Measurements from ENCODE around the gene ATP8A1. TPM values are rescaled to one million over a fixed set of nuclear protein-coding genes. Genes with fewer than 3 reads are reported as not detected.

The ATP8A1 gene
- polyA plus RNA-seq, 1 experiment = 0.20 TPM

DNA sequence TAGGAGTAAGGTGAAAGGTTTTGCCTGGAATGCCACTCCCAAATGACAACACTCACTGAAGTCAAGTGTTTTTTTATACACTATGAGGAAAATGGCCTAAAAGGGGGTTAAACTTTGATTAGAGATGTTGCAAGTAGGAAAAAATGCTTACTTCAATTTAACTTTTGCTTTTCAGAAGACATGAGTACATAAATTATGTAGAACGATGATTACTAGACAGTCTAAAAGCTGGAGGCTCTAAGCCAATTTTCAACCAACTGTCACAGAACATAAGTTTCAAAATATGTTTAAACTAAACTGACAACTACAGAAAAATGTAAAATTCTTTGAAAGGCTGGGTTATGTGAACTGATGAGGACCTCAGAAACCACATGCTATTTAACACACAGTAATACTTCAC lies 176.2 kb downstream of the ATP8A1 start:
- Histone ChIP-seq H3K27me3 (ENCODE audit: control insufficient read depth, insufficient read depth, low read length) (no peaks in the 10 kb centered on the region), H3K27ac (ENCODE audit: low read depth, low read length) (no peak overlapping the region), H3K4me3 (ENCODE audit: low read depth, low read length) (no peak overlapping the region), H3K9me3 (ENCODE audit: control insufficient read depth, insufficient read depth, low read length) (no peaks in the 10 kb centered on the region)
- POLR2A ChIA-PET = no interaction called here
- no peak for DNase-seq (ENCODE audit: low read depth, low spot score)
- CTCF ChIA-PET = interaction anchor here (0.6 to 1.2 kb wide), 2 partner anchors 109 to 787 kb away, joined by 3 to 4 read pairs; no protein-coding TSS in a partner anchor
- TF ChIP-seq, protein P1, sequence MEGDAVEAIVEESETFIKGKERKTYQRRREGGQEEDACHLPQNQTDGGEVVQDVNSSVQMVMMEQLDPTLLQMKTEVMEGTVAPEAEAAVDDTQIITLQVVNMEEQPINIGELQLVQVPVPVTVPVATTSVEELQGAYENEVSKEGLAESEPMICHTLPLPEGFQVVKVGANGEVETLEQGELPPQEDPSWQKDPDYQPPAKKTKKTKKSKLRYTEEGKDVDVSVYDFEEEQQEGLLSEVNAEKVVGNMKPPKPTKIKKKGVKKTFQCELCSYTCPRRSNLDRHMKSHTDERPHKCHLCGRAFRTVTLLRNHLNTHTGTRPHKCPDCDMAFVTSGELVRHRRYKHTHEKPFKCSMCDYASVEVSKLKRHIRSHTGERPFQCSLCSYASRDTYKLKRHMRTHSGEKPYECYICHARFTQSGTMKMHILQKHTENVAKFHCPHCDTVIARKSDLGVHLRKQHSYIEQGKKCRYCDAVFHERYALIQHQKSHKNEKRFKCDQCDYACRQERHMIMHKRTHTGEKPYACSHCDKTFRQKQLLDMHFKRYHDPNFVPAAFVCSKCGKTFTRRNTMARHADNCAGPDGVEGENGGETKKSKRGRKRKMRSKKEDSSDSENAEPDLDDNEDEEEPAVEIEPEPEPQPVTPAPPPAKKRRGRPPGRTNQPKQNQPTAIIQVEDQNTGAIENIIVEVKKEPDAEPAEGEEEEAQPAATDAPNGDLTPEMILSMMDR (IDR thresholded peaks at IDR 0.05; ENCODE audit: low read depth, low read length) = no peak

- TF ChIP-seq, protein P1 (IDR thresholded peaks at IDR 0.05; ENCODE audit: low read depth, low read length) = no peak
- no peaks in the 10 kb centered on the region for H3K27me3 ChIP-seq (ENCODE audit: control insufficient read depth, insufficient read depth, low read length)
- H3K4me3 ChIP-seq (ENCODE audit: low read depth, low read length) = no peak overlapping the region
- no peak for DNase-seq (ENCODE audit: low read depth, low spot score)
- no peaks in the 10 kb centered on the region for H3K9me3 ChIP-seq (ENCODE audit: control insufficient read depth, insufficient read depth, low read length)
- POLR2A ChIA-PET = no interaction called here
- no peak overlapping the region for H3K27ac ChIP-seq (ENCODE audit: low read depth, low read length)
- CTCF ChIA-PET = interaction anchor here (0.6 to 1.3 kb wide), 3 partner anchors 39 to 787 kb away, joined by 3 to 4 read pairs (median 3); no protein-coding TSS in a partner anchor
These were observed 176.6 kb downstream of the ATP8A1 start for GRCh38 chr4:42480281-42480680.

DNA sequence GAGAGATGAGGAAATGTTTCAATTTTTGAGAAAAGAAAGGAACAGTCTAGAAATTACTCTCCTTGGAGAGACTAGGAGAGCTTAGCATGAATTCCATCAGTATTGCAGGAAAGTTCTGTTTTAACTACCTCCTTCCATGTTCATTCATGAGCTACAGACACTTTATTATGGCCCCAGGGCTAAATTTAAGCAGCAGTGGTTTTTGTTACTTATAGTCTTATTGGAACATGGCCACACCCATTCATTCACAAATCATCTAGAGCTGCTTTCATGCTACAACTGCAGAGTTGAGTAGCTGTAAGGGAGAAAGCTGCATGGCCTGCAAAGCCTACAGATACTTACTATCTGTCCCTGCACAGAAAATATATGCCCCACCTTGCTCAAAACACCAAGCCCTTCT lies 178.0 kb downstream of the ATP8A1 start:
- CTCF ChIA-PET = interaction anchor here (1.3 kb wide), 1 partner anchor 41 kb away, joined by 3 read pairs; no protein-coding TSS in a partner anchor
- no peaks in the 10 kb centered on the region for H3K27me3 ChIP-seq (ENCODE audit: control insufficient read depth, insufficient read depth, low read length)
- POLR2A ChIA-PET = no interaction called here
- TF ChIP-seq, protein P1 (IDR thresholded peaks at IDR 0.05; ENCODE audit: low read depth, low read length) = no peak
- DNase-seq (ENCODE audit: low read depth, low spot score) = no peak
- no peak overlapping the region for H3K27ac ChIP-seq (ENCODE audit: low read depth, low read length)
- no peaks in the 10 kb centered on the region for H3K9me3 ChIP-seq (ENCODE audit: control insufficient read depth, insufficient read depth, low read length)
- no peak overlapping the region for H3K4me3 ChIP-seq (ENCODE audit: low read depth, low read length)

- no peak overlapping the region for H3K27ac ChIP-seq (ENCODE audit: low read depth, low read length)
These were observed 178.4 kb downstream of the ATP8A1 start for GRCh38 chr4:42478509-42478908.

DNA sequence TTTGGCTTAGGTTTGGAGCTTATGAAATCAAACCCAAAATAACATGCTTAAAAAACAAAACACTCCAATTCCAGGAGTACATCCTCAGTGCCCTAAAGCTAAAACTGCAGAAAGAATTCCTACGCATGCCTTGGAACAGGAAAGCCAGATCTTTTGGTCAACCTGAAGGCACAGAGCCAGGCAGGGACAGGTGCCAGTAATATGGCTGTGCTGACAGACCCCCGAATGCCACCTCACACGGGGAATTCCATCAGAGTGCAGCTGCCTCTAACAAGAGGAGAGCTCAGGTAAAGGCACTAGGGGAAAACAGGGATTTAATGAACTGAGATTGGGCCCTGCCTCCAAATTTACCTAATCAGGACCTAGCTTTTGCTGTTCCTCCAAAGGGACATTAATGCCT lies 182.5 kb downstream of the ATP8A1 start:
- TF ChIP-seq, protein P1 (IDR thresholded peaks at IDR 0.05; ENCODE audit: low read depth, low read length) = no peak
- Histone ChIP-seq H3K27me3 (ENCODE audit: control insufficient read depth, insufficient read depth, low read length) (no peaks in the 10 kb centered on the region), H3K27ac (ENCODE audit: low read depth, low read length) (no peak overlapping the region), H3K9me3 (ENCODE audit: control insufficient read depth, insufficient read depth, low read length) (no peaks in the 10 kb centered on the region), H3K4me3 (ENCODE audit: low read depth, low read length) (no peak overlapping the region)
- DNase-seq (ENCODE audit: low read depth, low spot score) = no peak
- ChIA-PET CTCF (no interaction called here), POLR2A (no interaction called here)

More at GRCh38 chr4:42478509-42478908, 178.4 kb downstream of the ATP8A1 start:
- Histone ChIP-seq H3K27me3 (ENCODE audit: control insufficient read depth, insufficient read depth, low read length) (no peaks in the 10 kb centered on the region), H3K9me3 (ENCODE audit: control insufficient read depth, insufficient read depth, low read length) (no peaks in the 10 kb centered on the region), H3K4me3 (ENCODE audit: low read depth, low read length) (no peak overlapping the region)
- TF ChIP-seq, protein P1 (IDR thresholded peaks at IDR 0.05; ENCODE audit: low read depth, low read length) = no peak
- POLR2A ChIA-PET = no interaction called here
- CTCF ChIA-PET = no interaction called here
- DNase-seq (ENCODE audit: low read depth, low spot score) = no peak

All from AG04450 (cell line).